ENCODE measurements around the gene EPHA10.
A peak's percentile ranks its signal among the peaks of the same experiment; 100 is the strongest.

Gene EPHA10

DNA sequence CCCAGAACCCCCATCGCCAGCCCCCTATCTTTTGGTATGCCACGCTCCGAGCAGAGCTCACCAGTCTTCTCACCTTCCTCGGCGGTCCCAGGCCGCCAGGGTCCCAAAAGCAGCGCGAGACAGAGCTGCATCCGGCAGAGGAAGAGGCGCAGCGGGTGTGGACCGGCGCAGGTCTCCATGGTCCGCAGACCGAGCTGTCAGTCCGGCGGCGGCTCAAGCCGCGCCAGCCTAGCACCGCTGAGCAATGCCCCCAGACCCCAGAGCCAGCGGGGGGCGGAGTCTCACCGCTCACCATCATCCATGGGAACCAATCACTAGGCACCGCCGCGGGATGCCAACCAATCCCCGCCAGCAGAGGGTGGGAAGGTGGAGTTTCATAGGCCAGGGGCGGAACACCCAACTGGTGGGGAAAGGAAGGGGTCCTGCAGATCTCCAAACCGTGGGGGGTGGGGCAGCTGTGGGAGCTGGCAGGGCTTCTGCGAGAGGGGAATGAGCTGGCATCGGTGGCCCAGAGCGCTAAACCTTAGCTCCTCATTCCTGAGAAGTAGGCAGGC lies at the start of gene EPHA10:
Gene EPHA10, minus strand, starts transcription at position 233 of the 554 bp plus-strand sequence. Its CDS starts 54 bp downstream, at position 179.
- no peak within 1 kb of the TSS for H3K9ac ChIP-seq
- H4K20me1 ChIP-seq (ENCODE audit: insufficient read depth) = no peaks in the 10 kb centered on the region
- no peak for TF ChIP-seq CTCF (conservative IDR thresholded peaks at IDR 0.05; ENCODE audit: low read depth, low read length)
- H3K4me3 ChIP-seq (IDR thresholded peaks at IDR 0.05; ENCODE audit: insufficient read depth, low read depth, low read length) = no peak within 1 kb of the TSS
- no peaks in the 10 kb centered on the region for H3K36me3 ChIP-seq (ENCODE audit: insufficient read depth)
- peak within 1 kb of the TSS; percentile 50; the same call in 1 of the 2 replicates for H2AFZ ChIP-seq (ENCODE audit: low read depth)
- H3K4me2 ChIP-seq = peak within 1 kb of the TSS; percentile 27; the same call in 1 of the 2 replicates
- no peaks in the 10 kb centered on the region for H3K4me1 ChIP-seq (ENCODE audit: low read depth, poor library complexity, severe bottlenecking)
- no peak within 1 kb of the TSS for H3K27ac ChIP-seq
- no peaks in the 10 kb centered on the region for H3K79me2 ChIP-seq (ENCODE audit: insufficient read depth, low read depth)
- H3K27me3 ChIP-seq (ENCODE audit: insufficient read depth, low read depth) = peaks cover 29% of the 10 kb centered on the region

DNA sequence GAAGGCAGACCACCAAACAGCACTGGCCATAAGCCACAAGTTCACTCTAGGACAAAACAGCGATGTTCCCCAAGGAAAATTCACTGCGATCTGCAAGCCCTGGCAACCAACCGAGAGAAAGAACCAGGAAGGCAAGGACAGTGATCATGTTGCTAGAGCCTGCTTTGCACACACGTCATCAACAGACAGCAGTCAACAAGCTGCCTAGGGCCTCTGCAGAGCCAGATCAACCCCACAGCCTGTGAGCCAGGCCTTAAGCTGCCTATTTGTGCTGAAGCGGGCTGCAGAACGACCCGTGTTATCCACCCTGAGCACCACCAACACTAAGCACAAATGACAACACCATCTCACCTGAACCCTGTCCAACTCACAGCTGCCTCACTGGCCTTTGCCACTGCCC lies 49.3 kb upstream of the EPHA10 start:
- H3K4me1 ChIP-seq (ENCODE audit: low read depth, poor library complexity, severe bottlenecking) = peaks cover 26% of the 10 kb centered on the region
- H3K27ac ChIP-seq = no peak overlapping the region
- no peak overlapping the region for H3K4me2 ChIP-seq
- no peak for TF ChIP-seq CTCF (conservative IDR thresholded peaks at IDR 0.05; ENCODE audit: low read depth, low read length)
- no peaks in the 10 kb centered on the region; the same call in 1 of the 2 replicates for H3K79me2 ChIP-seq (ENCODE audit: insufficient read depth, low read depth)
- H3K9ac ChIP-seq = no peak overlapping the region
- no peaks in the 10 kb centered on the region for H4K20me1 ChIP-seq (ENCODE audit: insufficient read depth)
- no peaks in the 10 kb centered on the region for H3K36me3 ChIP-seq (ENCODE audit: insufficient read depth)
- H3K27me3 ChIP-seq (ENCODE audit: insufficient read depth, low read depth) = no peaks in the 10 kb centered on the region
- H2AFZ ChIP-seq (ENCODE audit: low read depth) = no peak overlapping the region
- H3K4me3 ChIP-seq (IDR thresholded peaks at IDR 0.05; ENCODE audit: insufficient read depth, low read depth, low read length) = no peak overlapping the region

- no peak for TF ChIP-seq CTCF (conservative IDR thresholded peaks at IDR 0.05; ENCODE audit: low read depth, low read length)
These were observed 48.7 kb upstream of the EPHA10 start for GRCh38 chr1:37813529-37814145.

GRCh38 chr1:37811027-37811655 lies 46.2 kb upstream of the EPHA10 start:
- Histone ChIP-seq H3K79me2 (ENCODE audit: insufficient read depth, low read depth) (peaks cover 15% of the 10 kb centered on the region), H3K9ac (no peak overlapping the region), H3K36me3 (ENCODE audit: insufficient read depth) (no peaks in the 10 kb centered on the region), H3K27ac (no peak overlapping the region), H4K20me1 (ENCODE audit: insufficient read depth) (peaks cover 9% of the 10 kb centered on the region), H3K27me3 (ENCODE audit: insufficient read depth, low read depth) (no peaks in the 10 kb centered on the region), H3K4me1 (ENCODE audit: low read depth, poor library complexity, severe bottlenecking) (peaks cover 39% of the 10 kb centered on the region), H2AFZ (ENCODE audit: low read depth) (no peak overlapping the region), H3K4me3 (IDR thresholded peaks at IDR 0.05; ENCODE audit: insufficient read depth, low read depth, low read length) (no peak overlapping the region), H3K4me2 (no peak overlapping the region)
- TF ChIP-seq CTCF (conservative IDR thresholded peaks at IDR 0.05; ENCODE audit: low read depth, low read length) = peak; percentile 90

More at GRCh38 chr1:37813529-37814145, 48.7 kb upstream of the EPHA10 start:
- H3K27ac ChIP-seq = no peak overlapping the region
- no peak overlapping the region for H3K9ac ChIP-seq
- no peak overlapping the region for H3K4me2 ChIP-seq
- no peak overlapping the region for H3K4me3 ChIP-seq (IDR thresholded peaks at IDR 0.05; ENCODE audit: insufficient read depth, low read depth, low read length)
- H3K36me3 ChIP-seq (ENCODE audit: insufficient read depth) = no peaks in the 10 kb centered on the region
- no peaks in the 10 kb centered on the region for H4K20me1 ChIP-seq (ENCODE audit: insufficient read depth)
- H2AFZ ChIP-seq (ENCODE audit: low read depth) = no peak overlapping the region
- no peaks in the 10 kb centered on the region; the same call in 1 of the 2 replicates for H3K79me2 ChIP-seq (ENCODE audit: insufficient read depth, low read depth)
- H3K27me3 ChIP-seq (ENCODE audit: insufficient read depth, low read depth) = no peaks in the 10 kb centered on the region
- H3K4me1 ChIP-seq (ENCODE audit: low read depth, poor library complexity, severe bottlenecking) = peaks cover 31% of the 10 kb centered on the region
